DND-41 (cell line): ENCODE results near the gene ADGRF1.

Experiments
- ATAC-seq: fragments of 200-7000 bp; cut with Tn5 transposase; 3 replicates; pipeline ENCODE4 v1.9.1; 2021; ENCODE audit warnings: low read depth; ENCODE audit not compliant: insufficient read depth
- DNase-seq: peaks from one replicate; pipeline ENCODE4 v3.0.0-alpha.2; 2020
- H2AFZ ChIP-seq: 2 replicates; pipeline ENCODE4 v1.6.0; 2012; ENCODE audit warnings: low read depth, low read length
- H3K27ac ChIP-seq: 2 replicates; pipeline ENCODE4 v1.5.1; 2012; ENCODE audit warnings: low read length, inconsistent platforms
- H3K27me3 ChIP-seq: fragments of 200-600 bp; sonication (generic); 2 replicates; pipeline ENCODE4 v1.6.0; 2012; ENCODE audit warnings: low read length, mild to moderate bottlenecking, inconsistent platforms; ENCODE audit not compliant: insufficient read depth, poor library complexity
- H3K36me3 ChIP-seq: 2 replicates; pipeline ENCODE4 v1.5.1; 2012; ENCODE audit warnings: low read length, inconsistent platforms; ENCODE audit not compliant: insufficient read depth
- H3K4me1 ChIP-seq: 2 replicates; pipeline ENCODE4 v1.5.1; 2012; ENCODE audit warnings: mild to moderate bottlenecking, low read length; ENCODE audit not compliant: insufficient read depth
- H3K4me2 ChIP-seq: 2 replicates; pipeline ENCODE4 v1.6.0; 2012; ENCODE audit warnings: mild to moderate bottlenecking, moderate library complexity, low read length, inconsistent platforms; ENCODE audit not compliant: insufficient read depth
- H3K4me3 ChIP-seq, 2 experiments: fragments of 200-600 bp in 1 of 2; shearing (Covaris generic) in 1 of 2; 2 replicates each; pipeline ENCODE4 v1.5.1; 2012 to 2016; ENCODE audit warnings: inconsistent platforms in 2 of 2, low read length in 2 of 2, mild to moderate bottlenecking in 2 of 2, low read depth in 1 of 2, moderate library complexity in 1 of 2
- H3K79me2 ChIP-seq: 2 replicates; pipeline ENCODE4 v1.6.0; 2012; ENCODE audit warnings: low read length, inconsistent platforms; ENCODE audit not compliant: insufficient read depth
- H3K9ac ChIP-seq: 2 replicates; pipeline ENCODE4 v1.6.0; 2012; ENCODE audit warnings: low read depth, mild to moderate bottlenecking, inconsistent platforms, low read length, moderate library complexity
- H3K9me3 ChIP-seq: 2 replicates; pipeline ENCODE4 v1.5.1; 2012; ENCODE audit warnings: low read length, moderate library complexity, mild to moderate bottlenecking, inconsistent platforms; ENCODE audit not compliant: insufficient read depth, severe bottlenecking
- H4K20me1 ChIP-seq: 2 replicates; pipeline ENCODE4 v1.6.0; 2012; ENCODE audit warnings: low read length; ENCODE audit not compliant: insufficient read depth
- CTCF ChIP-seq: IDR thresholded peaks from 2 replicates; pipeline ENCODE4 v1.5.1; 2012; ENCODE audit warnings: borderline replicate concordance, low read length, moderate library complexity, mild to moderate bottlenecking; ENCODE audit not compliant: poor library complexity, severe bottlenecking; ENCODE audit errors: extremely low read depth
- EZH2 ChIP-seq: IDR thresholded peaks from 3 replicates; pipeline ENCODE4 v1.6.1; 2012; ENCODE audit warnings: borderline replicate concordance, low read depth, mild to moderate bottlenecking, moderate library complexity, low read length, inconsistent platforms; ENCODE audit not compliant: severe bottlenecking

Gene ADGRF1

GRCh38 chr6:47028835-47029360, 13.2 kb downstream of the ADGRF1 start:
- DNase-seq (no peak), ATAC-seq (no peak)
- no peak overlapping the region for H3K27ac ChIP-seq
- H3K27me3 ChIP-seq: peaks cover 5% of the 10 kb centered on the region
- no peak overlapping the region for H3K4me2 ChIP-seq
- H3K4me3 ChIP-seq: no peak overlapping the region
- H3K36me3 ChIP-seq: no peaks in the 10 kb centered on the region
- peaks cover 3% of the 10 kb centered on the region; the same call in 1 of the 2 replicates for H4K20me1 ChIP-seq
- H3K79me2 ChIP-seq: no peaks in the 10 kb centered on the region
- H3K4me1 ChIP-seq: no peaks in the 10 kb centered on the region
- TF ChIP-seq CTCF (no peak), EZH2 (no peak)
- no peak overlapping the region for H2AFZ ChIP-seq
- H3K9me3 ChIP-seq: no peaks in the 10 kb centered on the region
- H3K9ac ChIP-seq: no peak overlapping the region

GRCh38 chr6:47027315-47027714, 14.8 kb downstream of the ADGRF1 start:
- no peak for ATAC-seq

GRCh38 chr6:47026679-47027078, 15.5 kb downstream of the ADGRF1 start:
- H3K27ac ChIP-seq: no peak overlapping the region
- peaks cover 3% of the 10 kb centered on the region; the same call in 1 of the 2 replicates for H4K20me1 ChIP-seq
- H3K4me2 ChIP-seq: no peak overlapping the region
- H2AFZ ChIP-seq: no peak overlapping the region
- H3K27me3 ChIP-seq: peaks cover 5% of the 10 kb centered on the region
- ATAC-seq (no peak), DNase-seq (no peak)
- no peak overlapping the region for H3K4me3 ChIP-seq
- no peaks in the 10 kb centered on the region for H3K36me3 ChIP-seq
- no peaks in the 10 kb centered on the region for H3K79me2 ChIP-seq
- H3K4me1 ChIP-seq: no peaks in the 10 kb centered on the region
- TF ChIP-seq CTCF (no peak), EZH2 (no peak)
- H3K9ac ChIP-seq: no peak overlapping the region
- no peaks in the 10 kb centered on the region for H3K9me3 ChIP-seq

More at GRCh38 chr6:47027315-47027714, 14.8 kb downstream of the ADGRF1 start:
- H3K4me2 ChIP-seq: no peak overlapping the region
- no peak overlapping the region for H3K4me3 ChIP-seq
- no peaks in the 10 kb centered on the region for H3K36me3 ChIP-seq
- no peak overlapping the region for H3K9ac ChIP-seq
- peaks cover 3% of the 10 kb centered on the region; the same call in 1 of the 2 replicates for H4K20me1 ChIP-seq
- DNase-seq: no peak
- no peak overlapping the region for H3K27ac ChIP-seq
- no peak overlapping the region for H2AFZ ChIP-seq
- H3K27me3 ChIP-seq: peaks cover 5% of the 10 kb centered on the region
- H3K4me1 ChIP-seq: no peaks in the 10 kb centered on the region
- H3K9me3 ChIP-seq: no peaks in the 10 kb centered on the region
- TF ChIP-seq CTCF (no peak), EZH2 (no peak)
- no peaks in the 10 kb centered on the region for H3K79me2 ChIP-seq
